ENCODE measurements around the gene CFAP97D2.
"Not testable (repeated sequence)": the region's sequence is repeated elsewhere in the genome, so short reads cannot be mapped to it uniquely, and the experiment has no call there.

Gene CFAP97D2

DNA sequence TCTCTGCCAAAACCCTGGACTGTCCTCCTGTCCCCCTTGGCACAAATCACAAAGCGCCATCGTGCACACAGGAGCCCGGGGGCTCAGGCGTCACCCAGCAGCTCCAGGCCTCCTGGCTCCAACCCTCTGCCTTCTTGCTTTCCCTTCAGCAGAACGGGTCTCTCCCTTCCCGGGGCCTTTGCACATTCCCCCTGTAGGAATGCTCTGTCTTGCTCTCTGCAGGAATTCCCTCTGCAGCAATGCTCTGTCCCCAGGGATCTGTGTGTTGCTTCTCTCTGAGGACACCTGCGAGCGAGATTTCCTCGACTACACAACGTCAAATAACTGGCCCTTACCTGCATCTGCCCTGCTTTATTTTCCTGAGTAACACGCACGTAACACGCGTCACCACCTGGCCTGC lies 33.3 kb upstream of the CFAP97D2 start:
- no peak for DNase-seq (ENCODE audit: low read depth)
- TF ChIP-seq, protein P1, sequence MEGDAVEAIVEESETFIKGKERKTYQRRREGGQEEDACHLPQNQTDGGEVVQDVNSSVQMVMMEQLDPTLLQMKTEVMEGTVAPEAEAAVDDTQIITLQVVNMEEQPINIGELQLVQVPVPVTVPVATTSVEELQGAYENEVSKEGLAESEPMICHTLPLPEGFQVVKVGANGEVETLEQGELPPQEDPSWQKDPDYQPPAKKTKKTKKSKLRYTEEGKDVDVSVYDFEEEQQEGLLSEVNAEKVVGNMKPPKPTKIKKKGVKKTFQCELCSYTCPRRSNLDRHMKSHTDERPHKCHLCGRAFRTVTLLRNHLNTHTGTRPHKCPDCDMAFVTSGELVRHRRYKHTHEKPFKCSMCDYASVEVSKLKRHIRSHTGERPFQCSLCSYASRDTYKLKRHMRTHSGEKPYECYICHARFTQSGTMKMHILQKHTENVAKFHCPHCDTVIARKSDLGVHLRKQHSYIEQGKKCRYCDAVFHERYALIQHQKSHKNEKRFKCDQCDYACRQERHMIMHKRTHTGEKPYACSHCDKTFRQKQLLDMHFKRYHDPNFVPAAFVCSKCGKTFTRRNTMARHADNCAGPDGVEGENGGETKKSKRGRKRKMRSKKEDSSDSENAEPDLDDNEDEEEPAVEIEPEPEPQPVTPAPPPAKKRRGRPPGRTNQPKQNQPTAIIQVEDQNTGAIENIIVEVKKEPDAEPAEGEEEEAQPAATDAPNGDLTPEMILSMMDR (IDR thresholded peaks at IDR 0.05; ENCODE audit: insufficient read depth, low read depth, low read length, missing control alignments) = no peak

DNA sequence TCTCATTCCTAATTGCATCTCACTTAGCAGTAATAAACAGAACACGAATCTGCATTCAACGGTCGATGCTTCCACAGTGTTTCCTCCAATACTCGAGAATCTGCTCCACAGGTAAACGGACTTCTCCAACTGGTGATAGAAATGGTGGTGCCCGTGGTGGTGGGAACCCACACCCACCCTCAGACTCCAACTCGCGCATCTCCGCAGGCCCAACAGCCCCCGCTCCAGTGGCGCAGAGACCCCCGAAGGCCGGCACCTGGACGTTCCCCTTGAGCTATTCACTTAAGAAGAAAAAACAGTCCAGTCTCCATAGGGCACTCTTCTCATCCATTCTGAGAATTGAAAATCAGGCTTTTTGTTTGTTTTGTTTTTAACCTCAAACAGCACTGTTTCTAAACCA lies 32.9 kb upstream of the CFAP97D2 start:
- no peak for DNase-seq (ENCODE audit: low read depth)

More for the DNA sequence above, 33.3 kb upstream of the CFAP97D2 start:
- no peak overlapping the region for H3K4me3 ChIP-seq (ENCODE audit: low read depth, low read length)

GRCh38 chr13:114146629-114147028 lies 32.4 kb upstream of the CFAP97D2 start:
- TF ChIP-seq, protein P1 (IDR thresholded peaks at IDR 0.05; ENCODE audit: insufficient read depth, low read depth, low read length, missing control alignments) = peak; percentile 36
- no peak overlapping the region for H3K4me3 ChIP-seq (ENCODE audit: low read depth, low read length)
- DNase-seq (ENCODE audit: low read depth) = peak; percentile 63

More for the DNA sequence above, 32.9 kb upstream of the CFAP97D2 start:
- TF ChIP-seq, protein P1 (IDR thresholded peaks at IDR 0.05; ENCODE audit: insufficient read depth, low read depth, low read length, missing control alignments) = no peak
- no peak overlapping the region for H3K4me3 ChIP-seq (ENCODE audit: low read depth, low read length)

DNA sequence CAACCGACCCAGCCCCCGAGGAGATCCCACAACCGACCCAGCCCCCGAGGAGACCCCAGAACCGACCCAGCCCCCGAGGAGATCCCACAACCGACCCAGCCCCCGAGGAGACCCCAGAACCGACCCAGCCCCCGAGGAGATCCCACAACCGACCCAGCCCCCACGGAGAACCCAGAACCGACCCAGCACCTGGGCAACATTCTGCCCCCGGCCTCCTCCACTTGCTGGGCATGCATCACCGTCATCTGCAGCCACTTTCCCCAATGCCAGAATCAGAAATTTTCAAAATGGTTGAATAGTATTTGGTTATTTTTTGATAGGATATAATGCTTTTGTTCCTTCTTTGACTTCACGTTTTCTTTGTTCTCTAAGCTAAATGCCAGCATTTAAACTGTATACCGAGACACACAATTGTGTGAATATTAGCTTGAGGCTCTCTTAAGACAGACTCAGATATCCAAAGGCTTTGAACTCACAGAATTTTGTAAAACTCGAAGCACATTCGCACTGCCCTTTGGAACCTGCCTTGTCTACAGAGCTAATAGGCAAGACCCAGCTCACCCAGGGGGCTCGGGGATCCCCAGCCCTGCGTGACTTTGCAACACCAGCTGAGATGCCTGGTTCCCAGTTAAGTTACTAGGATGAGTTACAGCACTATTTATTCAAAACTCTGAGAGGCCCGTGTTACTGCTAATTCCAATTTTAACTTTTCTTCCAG lies 31.1 kb upstream of the CFAP97D2 start:
- no peak for DNase-seq (ENCODE audit: low read depth)
- TF ChIP-seq, protein P1 (IDR thresholded peaks at IDR 0.05; ENCODE audit: insufficient read depth, low read depth, low read length, missing control alignments) = no peak
- H3K4me3 ChIP-seq (ENCODE audit: low read depth, low read length) = no peak overlapping the region

DNA sequence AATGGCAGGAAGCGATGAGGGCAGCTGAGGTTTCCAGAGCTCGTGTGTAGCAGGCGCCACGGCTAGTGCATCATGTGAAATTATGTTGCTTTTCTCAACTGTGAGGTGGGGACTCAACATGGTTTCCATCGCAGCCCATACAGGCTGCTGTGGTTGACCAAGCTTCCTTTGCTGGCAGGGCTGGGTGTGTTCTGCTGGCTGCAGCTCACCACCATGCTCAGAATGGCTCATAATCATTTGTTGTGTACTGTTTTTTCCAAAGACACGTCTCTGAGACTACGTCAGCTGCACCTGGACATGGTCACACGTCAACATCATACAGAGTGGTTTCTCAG lies 30.6 kb upstream of the CFAP97D2 start:
- TF ChIP-seq, protein P1 (IDR thresholded peaks at IDR 0.05; ENCODE audit: insufficient read depth, low read depth, low read length, missing control alignments) = no peak
- DNase-seq (ENCODE audit: low read depth) = peak; percentile 95
- H3K4me3 ChIP-seq (ENCODE audit: low read depth, low read length) = no peak overlapping the region

DNA sequence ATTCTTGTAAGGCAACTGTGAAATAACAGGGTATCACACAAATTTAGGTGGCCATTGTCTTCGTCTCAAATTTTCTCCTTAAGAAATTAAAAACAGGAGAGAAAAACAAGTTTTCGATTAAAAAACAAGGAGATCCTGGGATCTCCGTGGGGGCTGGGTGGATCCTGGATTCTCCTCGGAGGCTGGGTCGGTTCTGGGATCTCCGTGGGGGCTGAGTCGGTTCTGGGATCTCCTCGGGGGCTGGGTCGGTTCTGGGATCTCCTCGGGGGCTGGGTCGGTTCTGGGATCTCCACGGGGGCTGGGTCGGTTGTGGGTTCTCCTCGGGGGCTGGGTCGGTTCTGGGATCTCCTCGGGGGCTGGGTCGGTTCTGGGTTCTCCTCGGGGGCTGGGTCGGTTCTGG lies 30.2 kb upstream of the CFAP97D2 start:
- not testable (repeated sequence) for H3K4me3 ChIP-seq (ENCODE audit: low read depth, low read length)

GRCh38 chr13:114149774-114150740 lies 29.0 kb upstream of the CFAP97D2 start:
- DNase-seq (ENCODE audit: low read depth) = no peak
- no peak overlapping the region for H3K4me3 ChIP-seq (ENCODE audit: low read depth, low read length)
- TF ChIP-seq, protein P1 (IDR thresholded peaks at IDR 0.05; ENCODE audit: insufficient read depth, low read depth, low read length, missing control alignments) = no peak

More for the DNA sequence above, 30.2 kb upstream of the CFAP97D2 start:
- DNase-seq (ENCODE audit: low read depth) = not testable (repeated sequence)

All from GM12865 (cell line).